Stimulated activated CD8-positive, alpha-beta memory T cell treated with anti-CD3 and anti-CD28 coated beads, Interleukin-12 subunit alpha, Interleukin-12 subunit beta, amount 100 ng/mL, for 4 hours (primary cell): ENCODE measurements around the gene EPDR1.

ENCODE experiments used
- DNase-seq: peaks from one replicate; pipeline ENCODE4 v3.0.0-alpha.2; 2020; ENCODE audit warnings: low read depth

Gene EPDR1

GRCh38 chr7:37920305-37920848, at the start of gene EPDR1:
Gene EPDR1 (plus strand): TSS chr7:37920640. CDS start chr7:37920940, 300 bp downstream.
- DNase-seq: no peak

GRCh38 chr7:37882086-37882485, 38.4 kb upstream of the EPDR1 start:
- no peak for DNase-seq

GRCh38 chr7:37893359-37893758, 27.1 kb upstream of the EPDR1 start:
- no peak for DNase-seq

GRCh38 chr7:37894671-37895070, 25.8 kb upstream of the EPDR1 start:
- no peak for DNase-seq

GRCh38 chr7:37899712-37900247, 20.7 kb upstream of the EPDR1 start:
- no peak for DNase-seq

GRCh38 chr7:37901236-37901827, 19.1 kb upstream of the EPDR1 start:
- no peak for DNase-seq

GRCh38 chr7:37901890-37902524, 18.4 kb upstream of the EPDR1 start:
- no peak for DNase-seq

- no peak for DNase-seq
Observed at GRCh38 chr7:37908221-37908788, 12.1 kb upstream of the EPDR1 start.

- no peak for DNase-seq
Observed at GRCh38 chr7:37912756-37913155, 7.7 kb upstream of the EPDR1 start.

- no peak for DNase-seq
Observed at GRCh38 chr7:37915438-37915837, 5.0 kb upstream of the EPDR1 start.

- DNase-seq: no peak
Observed at GRCh38 chr7:37916017-37916672, 4.3 kb upstream of the EPDR1 start.

- no peak for DNase-seq
Observed at GRCh38 chr7:37916673-37917660, 3.5 kb upstream of the EPDR1 start, which contains the start of gene SFRP4. Gene SFRP4 (minus strand): TSS chr7:37916817. CDS start chr7:37916537, 280 bp downstream.

GRCh38 chr7:37918526-37918925, 1.9 kb upstream of the EPDR1 start:
- no peak for DNase-seq

- no peak for DNase-seq
Observed at GRCh38 chr7:37920849-37921805, 687 bp downstream of the EPDR1 start.

- DNase-seq: no peak
Observed at GRCh38 chr7:37921876-37922275, 1.4 kb downstream of the EPDR1 start.

- DNase-seq: no peak
Observed at GRCh38 chr7:37923996-37924395, 3.6 kb downstream of the EPDR1 start.

GRCh38 chr7:37924491-37925041, 4.1 kb downstream of the EPDR1 start:
- no peak for DNase-seq

- no peak for DNase-seq
Observed at GRCh38 chr7:37925620-37926019, 5.2 kb downstream of the EPDR1 start.

GRCh38 chr7:37927773-37928444, 7.5 kb downstream of the EPDR1 start:
- DNase-seq: no peak
